MG63 (cell line): Measurements from ENCODE around the gene SNX32. TPM values are rescaled to one million over a fixed set of nuclear protein-coding genes. Genes with fewer than 3 reads are reported as not detected.

Source experiments
- DNase-seq: peaks from one replicate; pipeline ENCODE4 v3.0.0-alpha.2; 2020
- H3K27me3 ChIP-seq: fragments of 250-450 bp; sonication (Bioruptor Pico); 2 replicates; pipeline ENCODE4 v1.5.1; 2020; ENCODE audit warnings: mild to moderate bottlenecking, moderate library complexity
- H3K36me3 ChIP-seq: fragments of 250-450 bp; sonication (Bioruptor Pico); 2 replicates; pipeline ENCODE4 v1.5.1; 2020; ENCODE audit warnings: mild to moderate bottlenecking, moderate library complexity
- H3K4me3 ChIP-seq: fragments of 250-450 bp; sonication (Bioruptor Pico); 2 replicates; pipeline ENCODE4 v1.5.1; 2020; ENCODE audit warnings: mild to moderate bottlenecking, moderate library complexity
- H3K9me3 ChIP-seq: fragments of 250-450 bp; sonication (Bioruptor Pico); 2 replicates; pipeline ENCODE4 v1.5.1; 2020; ENCODE audit warnings: mild to moderate bottlenecking, moderate library complexity
- total RNA-seq: library from RNA; depleted of rRNA; stranded (reverse); fragments of >200 nt; shearing (Covaris generic); gene quantifications from 2 replicates; pipeline ENCODE4 v1.2.3, GENCODE V29; 2014; ENCODE audit warnings: low replicate concordance; rRNA removed

SNX32 gene
- total RNA-seq, 1 experiment from 2014 or later = 0.43 TPM

- no peak for DNase-seq
- H3K4me3 ChIP-seq = peak overlapping the region; percentile 91
- no peaks in the 10 kb centered on the region for H3K27me3 ChIP-seq
- H3K9me3 ChIP-seq = no peaks in the 10 kb centered on the region
- H3K36me3 ChIP-seq = peaks cover 62% of the 10 kb centered on the region
These were observed 59.0 kb downstream of the SNX32 start for GRCh38 chr11:65892661-65893317.

GRCh38 chr11:65894034-65894591 lies 60.4 kb downstream of the SNX32 start:
- H3K9me3 ChIP-seq = no peaks in the 10 kb centered on the region
- DNase-seq = no peak
- no peaks in the 10 kb centered on the region for H3K27me3 ChIP-seq
- H3K4me3 ChIP-seq = no peak overlapping the region
- H3K36me3 ChIP-seq = peaks cover 72% of the 10 kb centered on the region

GRCh38 chr11:65895482-65895981 lies 61.8 kb downstream of the SNX32 start:
- Histone ChIP-seq H3K9me3 (no peaks in the 10 kb centered on the region), H3K36me3 (peaks cover 79% of the 10 kb centered on the region), H3K4me3 (peak overlapping the region; percentile 98; the same call in 1 of the 2 replicates), H3K27me3 (no peaks in the 10 kb centered on the region)
- DNase-seq = no peak

GRCh38 chr11:65896034-65896999 lies 62.6 kb downstream of the SNX32 start:
- Histone ChIP-seq H3K27me3 (no peaks in the 10 kb centered on the region), H3K36me3 (peaks cover 77% of the 10 kb centered on the region), H3K9me3 (no peaks in the 10 kb centered on the region), H3K4me3 (peak overlapping the region; percentile 98)
- DNase-seq = no peak

GRCh38 chr11:65897020-65897471 lies 63.3 kb downstream of the SNX32 start:
- DNase-seq = no peak
- Histone ChIP-seq H3K27me3 (no peaks in the 10 kb centered on the region), H3K36me3 (peaks cover 70% of the 10 kb centered on the region), H3K4me3 (peak overlapping the region; percentile 98), H3K9me3 (no peaks in the 10 kb centered on the region)

GRCh38 chr11:65898656-65899355 lies 65.0 kb downstream of the SNX32 start:
- peak overlapping the region; percentile 98 for H3K4me3 ChIP-seq
- H3K36me3 ChIP-seq = peaks cover 54% of the 10 kb centered on the region
- H3K9me3 ChIP-seq = no peaks in the 10 kb centered on the region
- no peak for DNase-seq
- no peaks in the 10 kb centered on the region for H3K27me3 ChIP-seq

GRCh38 chr11:65899356-65900124 lies 65.8 kb downstream of the SNX32 start:
- Histone ChIP-seq H3K27me3 (no peaks in the 10 kb centered on the region), H3K36me3 (peaks cover 47% of the 10 kb centered on the region), H3K9me3 (no peaks in the 10 kb centered on the region), H3K4me3 (peak overlapping the region; percentile 98)
- DNase-seq = peak; percentile 92

GRCh38 chr11:65900125-65900898 lies 66.5 kb downstream of the SNX32 start, which contains the start of gene FOSL1:
FOSL1 (minus strand) TSS chr11:65900388; CDS start chr11:65900339, 49 bp downstream.
- no peaks in the 10 kb centered on the region for H3K9me3 ChIP-seq
- no peaks in the 10 kb centered on the region for H3K27me3 ChIP-seq
- H3K36me3 ChIP-seq = peaks cover 41% of the 10 kb centered on the region
- peak within 1 kb of the TSS; percentile 98 for H3K4me3 ChIP-seq
- DNase-seq = peak; percentile 98

- H3K27me3 ChIP-seq = no peaks in the 10 kb centered on the region
- no peak for DNase-seq
- no peak overlapping the region for H3K4me3 ChIP-seq
These were observed 67.1 kb downstream of the SNX32 start for GRCh38 chr11:65900899-65901180.

GRCh38 chr11:65903068-65903481 lies 69.3 kb downstream of the SNX32 start:
- Histone ChIP-seq H3K4me3 (no peak overlapping the region), H3K27me3 (no peaks in the 10 kb centered on the region), H3K36me3 (peaks cover 16% of the 10 kb centered on the region), H3K9me3 (no peaks in the 10 kb centered on the region)
- DNase-seq = peak; percentile 91

More at GRCh38 chr11:65900899-65901180, 67.1 kb downstream of the SNX32 start:
- H3K36me3 ChIP-seq = peaks cover 36% of the 10 kb centered on the region
- H3K9me3 ChIP-seq = no peaks in the 10 kb centered on the region

Other genes with a start within 250 kb of the SNX32 start
- gene KCNK7, start 238.2 kb upstream of the SNX32 start, total RNA-seq = not detected in 2 replicates
- 22.2 and 48.8 TPM in 2 replicates for gene MAP3K11, start 219.7 kb upstream of the SNX32 start, total RNA-seq
- 9.8 and 21.0 TPM in 2 replicates for gene PCNX3, start 218.2 kb upstream of the SNX32 start, total RNA-seq
- gene SIPA1, start 195.9 kb upstream of the SNX32 start, total RNA-seq = 28.2 and 33.6 TPM in 2 replicates
- 42.2 and 56.1 TPM in 2 replicates for gene RELA, start 171.0 kb upstream of the SNX32 start, total RNA-seq
- gene KAT5, start 121.7 kb upstream of the SNX32 start, total RNA-seq = 43.5 and 68.8 TPM in 2 replicates
- gene RNASEH2C, start 113.2 kb upstream of the SNX32 start, total RNA-seq = 28.2 and 73.1 TPM in 2 replicates
- 5.8 and 7.6 TPM in 2 replicates for gene AP5B1, start 53.0 kb upstream of the SNX32 start, total RNA-seq
- not detected in 2 replicates for gene OVOL1, start 46.9 kb upstream of the SNX32 start, total RNA-seq
- gene CFL1, start 24.2 kb downstream of the SNX32 start, total RNA-seq = 1,413 and 1,905 TPM in 2 replicates
- gene MUS81, start 26.5 kb downstream of the SNX32 start, total RNA-seq = 25.3 and 45.3 TPM in 2 replicates
- gene EFEMP2, start 38.8 kb downstream of the SNX32 start, total RNA-seq = 29.0 and 43.2 TPM in 2 replicates
- gene CTSW, start 45.9 kb downstream of the SNX32 start, total RNA-seq = not detected in 2 replicates
- gene FIBP, start 54.5 kb downstream of the SNX32 start, total RNA-seq = 105 and 106 TPM in 2 replicates
- gene CCDC85B, start 56.7 kb downstream of the SNX32 start, total RNA-seq = 99.6 and 131 TPM in 2 replicates
- gene FOSL1, start 66.4 kb downstream of the SNX32 start, total RNA-seq = 37.3 and 54.7 TPM in 2 replicates
- gene C11orf68, start 85.1 kb downstream of the SNX32 start, total RNA-seq = 22.0 and 46.6 TPM in 2 replicates
- gene DRAP1, start 85.5 kb downstream of the SNX32 start, total RNA-seq = 276 and 419 TPM in 2 replicates
- not detected in 2 replicates for gene TSGA10IP, start 111.5 kb downstream of the SNX32 start, total RNA-seq
- gene SART1, start 127.8 kb downstream of the SNX32 start, total RNA-seq = 38.2 and 45.4 TPM in 2 replicates
- gene EIF1AD, start 168.2 kb downstream of the SNX32 start, total RNA-seq = 17.5 and 32.3 TPM in 2 replicates
- gene BANF1, start 168.5 kb downstream of the SNX32 start, total RNA-seq = 329 and 468 TPM in 2 replicates
- not detected in 2 replicates for gene CST6, start 178.0 kb downstream of the SNX32 start, total RNA-seq
- 2.4 TPM in 1 of 2 replicates, not detected in the other for gene CATSPER1, start 192.5 kb downstream of the SNX32 start, total RNA-seq
- gene GAL3ST3, start 215.2 kb downstream of the SNX32 start, total RNA-seq = not detected in 2 replicates
- gene SF3B2, start 218.4 kb downstream of the SNX32 start, total RNA-seq = 134 and 174 TPM in 2 replicates
- 2.6 and 11.2 TPM in 2 replicates for gene PACS1, start 236.3 kb downstream of the SNX32 start, total RNA-seq